HEK293T (cell line): Measurements from ENCODE around the gene LHX6.

Experiments used
- CTCF ChIA-PET: fragments of 350-600 bp; formaldehyde crosslinking; extraction: SDS; loops from one replicate; lab custom pipeline; 2021; ENCODE audit warnings: antibody characterized with exemption, inconsistent platforms; lab: Yijun Ruan, JAX
- POLR2A ChIA-PET: fragments of 350-600 bp; formaldehyde crosslinking; extraction: SDS; loops from one replicate; lab custom pipeline; 2020; ENCODE audit warnings: antibody characterized with exemption, inconsistent platforms; lab: Yijun Ruan, JAX
- DNase-seq: peaks from one replicate; pipeline ENCODE4 v3.0.0; 2012; ENCODE audit warnings: mixed read lengths; ENCODE audit errors: extremely low spot score
- ARNT ChIP-seq: fragments of 450-650 bp; IDR thresholded peaks from 2 replicates; pipeline ENCODE4 v1.6.1; 2017; ENCODE audit warnings: mild to moderate bottlenecking
- BHLHE40 ChIP-seq: fragments of 450-650 bp; IDR thresholded peaks from 2 replicates; pipeline ENCODE4 v1.6.1; 2016; ENCODE audit warnings: mild to moderate bottlenecking, moderate library complexity, borderline replicate concordance
- CTBP1 ChIP-seq: fragments of 450-650 bp; IDR thresholded peaks from 2 replicates; pipeline ENCODE4 v1.6.1; 2016; ENCODE audit warnings: borderline replicate concordance
- ELF4 ChIP-seq: fragments of 450-650 bp; IDR thresholded peaks from 2 replicates; pipeline ENCODE4 v1.6.1; 2017; ENCODE audit warnings: antibody characterized with exemption
- FOXA1 ChIP-seq: fragments of 450-650 bp; IDR thresholded peaks from 2 replicates; pipeline ENCODE4 v1.6.1; 2016; ENCODE audit warnings: mild to moderate bottlenecking
- FOXK2 ChIP-seq: fragments of 450-650 bp; IDR thresholded peaks from 2 replicates; pipeline ENCODE4 v1.6.1; 2016; ENCODE audit warnings: mild to moderate bottlenecking
- FOXM1 ChIP-seq: fragments of 450-650 bp; IDR thresholded peaks from 2 replicates; pipeline ENCODE4 v1.6.1; 2017; ENCODE audit warnings: mild to moderate bottlenecking, borderline replicate concordance
- HDGF ChIP-seq: fragments of 450-650 bp; IDR thresholded peaks from 2 replicates; pipeline ENCODE4 v1.6.1; 2017; ENCODE audit warnings: antibody characterized with exemption, borderline replicate concordance
- L3MBTL2 ChIP-seq: fragments of 450-650 bp; conservative IDR thresholded peaks from 2 replicates; pipeline ENCODE4 v1.6.1; 2016; ENCODE audit warnings: mild to moderate bottlenecking
- LEF1 ChIP-seq: fragments of 450-650 bp; IDR thresholded peaks from 2 replicates; pipeline ENCODE4 v1.6.1; 2017; ENCODE audit warnings: mild to moderate bottlenecking, borderline replicate concordance
- NFRKB ChIP-seq: fragments of 450-650 bp; IDR thresholded peaks from 2 replicates; pipeline ENCODE4 v1.6.1; 2016; ENCODE audit warnings: mild to moderate bottlenecking, moderate library complexity
- SP1 ChIP-seq: fragments of 450-650 bp; IDR thresholded peaks from 2 replicates; pipeline ENCODE4 v1.6.1; 2017
- SUZ12 ChIP-seq: fragments of 450-650 bp; IDR thresholded peaks from 2 replicates; pipeline ENCODE4 v1.6.1; 2016; ENCODE audit warnings: mild to moderate bottlenecking
- TARDBP ChIP-seq: fragments of 450-650 bp; IDR thresholded peaks from 2 replicates; pipeline ENCODE4 v1.6.1; 2016
- ZNF384 ChIP-seq: fragments of 450-650 bp; IDR thresholded peaks from 2 replicates; pipeline ENCODE4 v1.6.1; 2016
- TF ChIP-seq, protein P1 (sequence below): fragments of 450-650 bp; IDR thresholded peaks from 2 replicates; pipeline ENCODE4 v1.6.1; 2016

LHX6 gene

DNA sequence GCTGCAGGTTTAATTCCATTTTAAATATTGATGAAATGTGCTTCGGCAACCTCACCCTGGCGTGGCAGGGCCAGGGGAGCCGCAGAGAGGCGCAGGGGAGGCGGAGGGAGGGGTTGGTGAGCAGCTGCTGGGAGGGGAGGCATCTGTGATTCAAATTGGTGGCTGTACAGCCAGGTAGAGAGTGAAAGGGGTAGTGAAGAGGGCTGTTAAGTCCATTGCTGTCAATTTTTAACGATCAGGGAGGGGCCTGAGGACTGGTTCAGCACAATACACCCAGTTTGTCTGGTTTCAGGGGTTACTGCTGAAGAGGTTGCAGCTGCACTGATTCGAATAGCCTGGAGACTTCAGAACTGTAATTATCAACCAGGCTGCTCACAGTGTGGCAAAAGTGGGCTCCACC lies 31.3 kb downstream of the LHX6 start:
- no peak for DNase-seq
- TF ChIP-seq NFRKB = no peak
- TF ChIP-seq FOXK2 = no peak
- TF ChIP-seq CTBP1 = no peak
- TF ChIP-seq, protein P1, sequence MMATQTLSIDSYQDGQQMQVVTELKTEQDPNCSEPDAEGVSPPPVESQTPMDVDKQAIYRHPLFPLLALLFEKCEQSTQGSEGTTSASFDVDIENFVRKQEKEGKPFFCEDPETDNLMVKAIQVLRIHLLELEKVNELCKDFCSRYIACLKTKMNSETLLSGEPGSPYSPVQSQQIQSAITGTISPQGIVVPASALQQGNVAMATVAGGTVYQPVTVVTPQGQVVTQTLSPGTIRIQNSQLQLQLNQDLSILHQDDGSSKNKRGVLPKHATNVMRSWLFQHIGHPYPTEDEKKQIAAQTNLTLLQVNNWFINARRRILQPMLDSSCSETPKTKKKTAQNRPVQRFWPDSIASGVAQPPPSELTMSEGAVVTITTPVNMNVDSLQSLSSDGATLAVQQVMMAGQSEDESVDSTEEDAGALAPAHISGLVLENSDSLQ = no peak
- no peak for TF ChIP-seq HDGF
- no peak for TF ChIP-seq FOXM1
- no peak for TF ChIP-seq TARDBP
- no peak for TF ChIP-seq ARNT
- TF ChIP-seq SUZ12 = no peak
- TF ChIP-seq BHLHE40 = no peak
- no peak for TF ChIP-seq SP1
- ChIA-PET CTCF (no interaction called here), POLR2A (no interaction called here)

DNA sequence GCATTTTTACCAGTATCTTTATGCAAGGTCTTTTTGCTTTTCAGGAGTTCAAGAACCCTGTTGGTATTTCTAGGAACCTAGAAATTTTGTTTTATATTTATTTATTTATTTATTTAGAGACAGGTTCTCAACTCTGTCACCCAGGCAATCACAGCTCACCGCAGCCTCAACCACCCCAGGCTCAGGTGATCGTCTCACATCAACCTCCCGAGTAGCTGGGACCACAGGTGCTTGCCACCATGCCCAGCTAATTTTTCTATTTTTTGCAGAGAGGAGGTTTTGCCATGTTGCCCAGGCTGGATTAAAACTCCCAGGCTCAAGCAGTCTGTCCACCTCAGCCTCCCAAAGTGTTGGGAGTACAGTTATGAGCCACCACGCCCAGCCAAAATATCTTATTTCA lies 32.9 kb downstream of the LHX6 start:
- DNase-seq = no peak
- ChIA-PET CTCF (no interaction called here), POLR2A (no interaction called here)
- TF ChIP-seq NFRKB (no peak), FOXA1 (no peak), SUZ12 (no peak), CTBP1 (no peak), LEF1 (no peak), BHLHE40 (no peak), SP1 (no peak), L3MBTL2 (no peak), ARNT (no peak), FOXM1 (no peak)

DNA sequence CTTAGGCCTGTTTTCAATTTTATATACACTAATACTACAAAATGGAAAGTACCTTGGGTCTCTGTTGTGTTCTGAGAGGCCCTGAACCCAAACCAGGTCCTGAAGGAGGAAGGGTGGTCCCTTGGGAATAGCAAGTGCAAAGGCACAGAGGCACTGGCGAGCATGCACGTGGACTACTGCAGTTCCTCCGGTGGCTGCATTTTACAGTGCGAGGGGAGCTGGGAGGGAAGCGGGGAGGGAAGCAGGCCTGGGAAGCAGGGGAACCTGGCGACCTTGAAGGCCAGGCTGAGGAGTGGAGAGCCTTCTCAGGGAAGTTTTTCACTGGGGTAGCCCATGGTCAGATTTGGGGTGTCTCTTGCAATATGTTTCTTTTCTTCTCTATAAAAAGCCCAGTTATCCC lies 35.1 kb downstream of the LHX6 start:
- POLR2A ChIA-PET = no interaction called here
- no peak for TF ChIP-seq ELF4
- TF ChIP-seq FOXA1 = no peak
- TF ChIP-seq SUZ12 = no peak
- TF ChIP-seq L3MBTL2 = no peak
- TF ChIP-seq ARNT = no peak
- no peak for TF ChIP-seq FOXK2
- no peak for TF ChIP-seq TARDBP
- TF ChIP-seq, protein P1 = no peak
- no peak for TF ChIP-seq BHLHE40
- TF ChIP-seq NFRKB = no peak
- TF ChIP-seq SP1 = no peak
- no peak for TF ChIP-seq ZNF384
- no peak for TF ChIP-seq FOXM1
- TF ChIP-seq HDGF = no peak
- TF ChIP-seq LEF1 = no peak
- no peak for TF ChIP-seq CTBP1
- CTCF ChIA-PET = no interaction called here
- no peak for DNase-seq

DNA sequence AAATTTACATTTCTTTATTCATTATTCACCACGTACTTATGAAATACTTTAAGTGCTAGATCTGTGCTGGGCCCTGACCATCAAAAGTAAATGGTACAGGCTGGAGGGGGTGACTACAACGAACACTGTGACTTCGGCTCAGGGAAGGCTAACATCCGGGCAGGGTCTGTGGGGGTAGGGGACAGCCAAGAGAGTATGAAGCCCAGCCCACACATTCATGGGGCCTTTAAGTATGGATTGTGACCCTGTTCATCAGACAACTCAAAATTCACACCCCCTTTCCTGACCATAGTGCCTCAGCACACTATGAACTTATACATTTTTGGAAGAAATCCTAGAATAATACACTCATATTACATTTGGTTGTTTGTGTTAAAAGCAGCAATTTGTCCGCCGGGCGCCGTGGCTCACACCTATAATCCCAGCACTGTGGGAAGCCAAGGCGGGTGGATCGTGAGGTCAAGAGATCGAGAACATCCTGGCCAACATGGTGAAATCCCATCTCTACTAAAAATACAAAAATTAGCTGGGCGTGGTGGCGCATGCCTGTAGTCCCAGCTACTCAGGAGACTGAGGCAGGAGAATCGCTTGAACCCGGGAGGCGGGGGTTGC lies 35.7 kb downstream of the LHX6 start:
- TF ChIP-seq BHLHE40 (no peak), CTBP1 (no peak), ZNF384 (no peak), FOXK2 (no peak), L3MBTL2 (no peak), TARDBP (no peak), HDGF (no peak), SP1 (no peak), SUZ12 (no peak), FOXA1 (no peak), LEF1 (no peak), ELF4 (no peak), NFRKB (no peak)
- TF ChIP-seq, protein P1 = no peak

DNA sequence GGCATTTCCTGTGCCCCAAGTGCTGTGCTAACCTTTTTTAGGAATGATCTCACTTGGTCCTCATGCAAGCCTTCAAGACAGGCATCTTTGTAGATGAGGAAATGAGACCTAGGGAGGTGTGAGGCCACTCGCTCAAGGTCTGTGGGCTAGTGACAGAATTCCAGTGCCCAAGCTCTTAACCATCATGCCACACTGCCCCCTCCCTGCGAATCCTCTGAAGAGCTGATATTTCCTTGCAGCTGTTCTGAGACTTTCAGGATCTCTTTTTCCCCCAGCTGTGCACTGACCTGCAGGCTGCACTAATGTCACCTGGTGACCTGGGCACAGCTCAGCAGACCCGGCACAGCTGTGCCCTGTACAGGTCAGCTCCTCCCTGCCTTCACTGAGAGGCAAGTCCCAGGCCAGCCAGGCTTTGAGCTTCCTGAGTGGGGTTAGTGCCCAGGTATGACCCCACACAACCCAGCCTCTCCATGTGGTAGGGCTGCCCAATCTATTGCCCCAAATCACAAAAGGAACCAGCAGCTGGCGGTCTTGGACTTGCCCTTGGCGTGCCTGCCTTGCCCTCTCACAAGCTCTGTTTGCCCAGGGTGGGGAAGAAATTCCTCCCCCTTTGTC lies 36.4 kb downstream of the LHX6 start:
- TF ChIP-seq SP1 (no peak), L3MBTL2 (no peak), LEF1 (no peak), SUZ12 (no peak), TARDBP (no peak), HDGF (no peak), FOXM1 (no peak), CTBP1 (no peak)
- CTCF ChIA-PET = no interaction called here
- DNase-seq = no peak
- POLR2A ChIA-PET = interaction anchor here (1.0 kb wide), 1 partner anchor 57 kb away, joined by 3 read pairs; no protein-coding TSS in a partner anchor

More for the DNA sequence above, 35.7 kb downstream of the LHX6 start:
- ChIA-PET CTCF (no interaction called here), POLR2A (no interaction called here)
- no peak for DNase-seq

DNA sequence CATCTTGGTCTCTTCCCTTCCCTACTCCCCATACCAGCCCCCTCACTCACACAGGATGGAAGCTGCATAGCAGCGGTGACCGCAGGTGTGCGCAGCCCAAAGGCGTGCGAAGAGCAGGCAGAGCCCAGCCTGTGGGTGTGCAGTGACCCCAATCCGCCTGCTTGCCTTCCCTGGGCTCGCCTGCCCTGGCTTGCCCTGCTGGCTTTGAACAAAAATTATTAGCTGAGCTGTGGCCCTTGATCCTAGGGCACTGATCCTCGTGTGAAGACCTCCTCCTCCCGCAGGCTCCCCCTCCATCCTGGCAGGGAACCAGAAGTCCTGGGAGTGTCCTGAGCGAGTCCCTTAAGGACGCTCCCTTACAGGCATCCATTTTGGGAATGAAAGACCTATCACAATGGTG lies 37.2 kb downstream of the LHX6 start:
- no peak for TF ChIP-seq SUZ12
- no peak for TF ChIP-seq FOXM1
- TF ChIP-seq ARNT = no peak
- TF ChIP-seq ZNF384 = no peak
- no peak for TF ChIP-seq FOXK2
- TF ChIP-seq HDGF = no peak
- no peak for TF ChIP-seq FOXA1
- no peak for TF ChIP-seq BHLHE40
- TF ChIP-seq, protein P1 = no peak
- no peak for TF ChIP-seq CTBP1
- TF ChIP-seq L3MBTL2 = no peak
- no peak for TF ChIP-seq SP1
- no peak for TF ChIP-seq TARDBP
- TF ChIP-seq LEF1 = no peak
- no peak for TF ChIP-seq NFRKB
- POLR2A ChIA-PET = interaction anchor here (1.0 kb wide), 1 partner anchor 56 kb away, joined by 3 read pairs; no protein-coding TSS in a partner anchor
- CTCF ChIA-PET = no interaction called here
- DNase-seq = no peak
